GM12878 (cell line): ENCODE results near the gene LHB. TPM values are rescaled to one million over a fixed set of nuclear protein-coding genes. Genes with fewer than 3 reads are reported as not detected.

ENCODE experiments used
- CREM ChIP-seq: IDR thresholded peaks from 2 replicates; pipeline ENCODE4 v1.6.1; 2014; ENCODE audit warnings: antibody characterized with exemption, low read depth
- FOXM1 ChIP-seq: IDR thresholded peaks from 2 replicates; pipeline ENCODE4 v1.6.1; 2012; ENCODE audit warnings: low read depth, mild to moderate bottlenecking, inconsistent platforms, low read length, moderate library complexity
- NFIC ChIP-seq: IDR thresholded peaks from 2 replicates; pipeline ENCODE4 v1.6.1; 2012; ENCODE audit warnings: low read depth, mild to moderate bottlenecking, inconsistent platforms, low read length, moderate library complexity
- RFX5 ChIP-seq: IDR thresholded peaks from 2 replicates; pipeline ENCODE4 v1.6.1; 2011; ENCODE audit warnings: low read depth, low read length, improper control_type of control experiment
- YY1 ChIP-seq: IDR thresholded peaks from 2 replicates; pipeline ENCODE4 v1.6.1; 2011; ENCODE audit warnings: low read depth, mild to moderate bottlenecking, low read length
- ZNF217 ChIP-seq: fragments of 450-650 bp; IDR thresholded peaks from 2 replicates; pipeline ENCODE4 v1.6.1; 2017; ENCODE audit warnings: antibody characterized with exemption, mild to moderate bottlenecking
- polyA plus RNA-seq, 11 experiments: library from polyadenylated mRNA; depleted of rRNA in 4 of 11; unstranded in 6 of 11; stranded (reverse) in 5 of 11; fragments of >200 nt; fragmentation: Nextera tagmentation in 4 of 11; fragmentation: Illumina TruSeq in 1 of 11; extraction: Ambion mirVana in 4 of 11; extraction: Trizol in 1 of 11; gene quantifications; 1 replicate in 1 of 11; 2 replicates in 10 of 11; pipeline versions ENCODE4 v1.2.1 to v1.2.3, GENCODE V29; 2011 to 2016; ENCODE audit warnings: inconsistent platforms in 2 of 11, missing spikeins in 2 of 11, low read depth in 1 of 11
- total RNA-seq, 4 experiments: library from RNA; depleted of rRNA in 3 of 4; stranded (reverse); fragments of >200 nt in 3 of 4; fragmentation: Illumina TruSeq in 1 of 4; extraction: Trizol in 1 of 4; gene quantifications; 2 replicates each; pipeline versions ENCODE4 v1.2.1 to v1.2.3, GENCODE V29; 2013 to 2021
- TF ChIP-seq, protein P1 (sequence below): fragments of 450-650 bp; IDR thresholded peaks from 2 replicates; pipeline ENCODE4 v1.6.1; 2016; ENCODE audit warnings: mild to moderate bottlenecking, moderate library complexity, borderline replicate concordance
- TF ChIP-seq, protein P2 (sequence below): fragments of 450-650 bp; IDR thresholded peaks from 2 replicates; pipeline ENCODE4 v1.6.1; 2017; ENCODE audit warnings: borderline replicate concordance
- TF ChIP-seq, protein P3 (sequence below): fragments of 450-650 bp; IDR thresholded peaks from 2 replicates; pipeline ENCODE4 v1.6.1; 2017; ENCODE audit warnings: mild to moderate bottlenecking, moderate library complexity

The LHB gene
- total and polyA plus RNA-seq, 10 of the 15 experiments (the other 5 are each of a cell fraction or from before 2014, with no cell fraction given): 0.20 to 0.72 (median 0.46) TPM; not detected in 5

DNA sequence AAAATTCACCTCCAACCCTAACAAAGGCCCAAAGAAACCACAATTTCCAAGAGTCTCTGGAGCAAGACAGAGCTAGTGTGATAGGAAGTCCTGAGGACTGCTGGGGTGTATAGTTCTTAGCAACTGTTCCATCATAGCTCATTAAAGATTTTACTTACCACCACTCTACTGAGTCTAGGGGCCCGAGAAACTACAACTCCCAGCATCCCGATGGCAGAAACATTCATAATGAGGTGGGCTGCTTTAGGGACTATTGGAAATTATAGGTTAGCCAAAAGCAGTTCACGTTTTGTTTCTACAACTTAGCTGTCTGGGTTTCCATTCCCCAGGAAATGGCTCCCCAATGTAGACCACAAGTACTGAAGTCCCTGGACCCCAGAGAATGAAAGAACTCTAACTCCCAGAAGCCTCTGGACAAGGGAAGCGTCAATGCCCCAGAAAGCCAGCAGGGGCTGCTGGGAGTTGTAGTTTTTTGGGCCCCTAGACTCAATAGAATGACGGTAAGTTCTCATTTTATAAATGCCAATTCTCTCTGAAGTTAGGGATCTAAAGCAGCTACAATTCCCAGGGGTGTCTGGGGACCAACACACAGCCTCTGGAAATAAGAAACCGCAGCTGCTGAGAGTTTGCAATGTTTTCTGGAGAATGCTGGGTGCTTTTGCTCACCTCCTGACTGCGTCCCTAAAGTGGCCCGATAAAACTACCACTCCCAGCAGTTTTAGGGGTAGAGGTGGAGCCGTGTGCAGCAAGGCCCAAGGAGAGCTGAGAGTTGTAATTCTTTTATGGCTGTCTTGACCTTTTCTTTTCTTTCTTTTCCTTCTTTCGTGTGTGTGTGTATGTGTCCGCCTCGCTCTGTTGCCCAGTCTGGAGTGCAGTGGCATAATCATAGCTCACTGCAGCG lies 40.7 kb downstream of the LHB start (continued):
- TF ChIP-seq, protein P1, sequence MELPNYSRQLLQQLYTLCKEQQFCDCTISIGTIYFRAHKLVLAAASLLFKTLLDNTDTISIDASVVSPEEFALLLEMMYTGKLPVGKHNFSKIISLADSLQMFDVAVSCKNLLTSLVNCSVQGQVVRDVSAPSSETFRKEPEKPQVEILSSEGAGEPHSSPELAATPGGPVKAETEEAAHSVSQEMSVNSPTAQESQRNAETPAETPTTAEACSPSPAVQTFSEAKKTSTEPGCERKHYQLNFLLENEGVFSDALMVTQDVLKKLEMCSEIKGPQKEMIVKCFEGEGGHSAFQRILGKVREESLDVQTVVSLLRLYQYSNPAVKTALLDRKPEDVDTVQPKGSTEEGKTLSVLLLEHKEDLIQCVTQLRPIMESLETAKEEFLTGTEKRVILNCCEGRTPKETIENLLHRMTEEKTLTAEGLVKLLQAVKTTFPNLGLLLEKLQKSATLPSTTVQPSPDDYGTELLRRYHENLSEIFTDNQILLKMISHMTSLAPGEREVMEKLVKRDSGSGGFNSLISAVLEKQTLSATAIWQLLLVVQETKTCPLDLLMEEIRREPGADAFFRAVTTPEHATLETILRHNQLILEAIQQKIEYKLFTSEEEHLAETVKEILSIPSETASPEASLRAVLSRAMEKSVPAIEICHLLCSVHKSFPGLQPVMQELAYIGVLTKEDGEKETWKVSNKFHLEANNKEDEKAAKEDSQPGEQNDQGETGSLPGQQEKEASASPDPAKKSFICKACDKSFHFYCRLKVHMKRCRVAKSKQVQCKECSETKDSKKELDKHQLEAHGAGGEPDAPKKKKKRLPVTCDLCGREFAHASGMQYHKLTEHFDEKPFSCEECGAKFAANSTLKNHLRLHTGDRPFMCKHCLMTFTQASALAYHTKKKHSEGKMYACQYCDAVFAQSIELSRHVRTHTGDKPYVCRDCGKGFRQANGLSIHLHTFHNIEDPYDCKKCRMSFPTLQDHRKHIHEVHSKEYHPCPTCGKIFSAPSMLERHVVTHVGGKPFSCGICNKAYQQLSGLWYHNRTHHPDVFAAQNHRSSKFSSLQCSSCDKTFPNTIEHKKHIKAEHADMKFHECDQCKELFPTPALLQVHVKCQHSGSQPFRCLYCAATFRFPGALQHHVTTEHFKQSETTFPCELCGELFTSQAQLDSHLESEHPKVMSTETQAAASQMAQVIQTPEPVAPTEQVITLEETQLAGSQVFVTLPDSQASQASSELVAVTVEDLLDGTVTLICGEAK: peak; percentile 62; the same call in 1 of the 2 replicates
- TF ChIP-seq RFX5 (no peak), CREM (peak; percentile 97), YY1 (peak; percentile 85), ZNF217 (no peak), FOXM1 (no peak), NFIC (no peak)
- TF ChIP-seq, protein P2, sequence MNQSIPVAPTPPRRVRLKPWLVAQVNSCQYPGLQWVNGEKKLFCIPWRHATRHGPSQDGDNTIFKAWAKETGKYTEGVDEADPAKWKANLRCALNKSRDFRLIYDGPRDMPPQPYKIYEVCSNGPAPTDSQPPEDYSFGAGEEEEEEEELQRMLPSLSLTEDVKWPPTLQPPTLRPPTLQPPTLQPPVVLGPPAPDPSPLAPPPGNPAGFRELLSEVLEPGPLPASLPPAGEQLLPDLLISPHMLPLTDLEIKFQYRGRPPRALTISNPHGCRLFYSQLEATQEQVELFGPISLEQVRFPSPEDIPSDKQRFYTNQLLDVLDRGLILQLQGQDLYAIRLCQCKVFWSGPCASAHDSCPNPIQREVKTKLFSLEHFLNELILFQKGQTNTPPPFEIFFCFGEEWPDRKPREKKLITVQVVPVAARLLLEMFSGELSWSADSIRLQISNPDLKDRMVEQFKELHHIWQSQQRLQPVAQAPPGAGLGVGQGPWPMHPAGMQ: no peak
- TF ChIP-seq, protein P3, sequence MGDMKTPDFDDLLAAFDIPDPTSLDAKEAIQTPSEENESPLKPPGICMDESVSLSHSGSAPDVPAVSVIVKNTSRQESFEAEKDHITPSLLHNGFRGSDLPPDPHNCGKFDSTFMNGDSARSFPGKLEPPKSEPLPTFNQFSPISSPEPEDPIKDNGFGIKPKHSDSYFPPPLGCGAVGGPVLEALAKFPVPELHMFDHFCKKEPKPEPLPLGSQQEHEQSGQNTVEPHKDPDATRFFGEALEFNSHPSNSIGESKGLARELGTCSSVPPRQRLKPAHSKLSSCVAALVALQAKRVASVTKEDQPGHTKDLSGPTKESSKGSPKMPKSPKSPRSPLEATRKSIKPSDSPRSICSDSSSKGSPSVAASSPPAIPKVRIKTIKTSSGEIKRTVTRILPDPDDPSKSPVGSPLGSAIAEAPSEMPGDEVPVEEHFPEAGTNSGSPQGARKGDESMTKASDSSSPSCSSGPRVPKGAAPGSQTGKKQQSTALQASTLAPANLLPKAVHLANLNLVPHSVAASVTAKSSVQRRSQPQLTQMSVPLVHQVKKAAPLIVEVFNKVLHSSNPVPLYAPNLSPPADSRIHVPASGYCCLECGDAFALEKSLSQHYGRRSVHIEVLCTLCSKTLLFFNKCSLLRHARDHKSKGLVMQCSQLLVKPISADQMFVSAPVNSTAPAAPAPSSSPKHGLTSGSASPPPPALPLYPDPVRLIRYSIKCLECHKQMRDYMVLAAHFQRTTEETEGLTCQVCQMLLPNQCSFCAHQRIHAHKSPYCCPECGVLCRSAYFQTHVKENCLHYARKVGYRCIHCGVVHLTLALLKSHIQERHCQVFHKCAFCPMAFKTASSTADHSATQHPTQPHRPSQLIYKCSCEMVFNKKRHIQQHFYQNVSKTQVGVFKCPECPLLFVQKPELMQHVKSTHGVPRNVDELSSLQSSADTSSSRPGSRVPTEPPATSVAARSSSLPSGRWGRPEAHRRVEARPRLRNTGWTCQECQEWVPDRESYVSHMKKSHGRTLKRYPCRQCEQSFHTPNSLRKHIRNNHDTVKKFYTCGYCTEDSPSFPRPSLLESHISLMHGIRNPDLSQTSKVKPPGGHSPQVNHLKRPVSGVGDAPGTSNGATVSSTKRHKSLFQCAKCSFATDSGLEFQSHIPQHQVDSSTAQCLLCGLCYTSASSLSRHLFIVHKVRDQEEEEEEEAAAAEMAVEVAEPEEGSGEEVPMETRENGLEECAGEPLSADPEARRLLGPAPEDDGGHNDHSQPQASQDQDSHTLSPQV: no peak
